ENCODE data around the gene C1QTNF5. TPM values are rescaled to one million over a fixed set of nuclear protein-coding genes. Genes with fewer than 3 reads are reported as not detected.

C1QTNF5 gene
- total RNA-seq, 1 donor, result 5.3 TPM

DNA sequence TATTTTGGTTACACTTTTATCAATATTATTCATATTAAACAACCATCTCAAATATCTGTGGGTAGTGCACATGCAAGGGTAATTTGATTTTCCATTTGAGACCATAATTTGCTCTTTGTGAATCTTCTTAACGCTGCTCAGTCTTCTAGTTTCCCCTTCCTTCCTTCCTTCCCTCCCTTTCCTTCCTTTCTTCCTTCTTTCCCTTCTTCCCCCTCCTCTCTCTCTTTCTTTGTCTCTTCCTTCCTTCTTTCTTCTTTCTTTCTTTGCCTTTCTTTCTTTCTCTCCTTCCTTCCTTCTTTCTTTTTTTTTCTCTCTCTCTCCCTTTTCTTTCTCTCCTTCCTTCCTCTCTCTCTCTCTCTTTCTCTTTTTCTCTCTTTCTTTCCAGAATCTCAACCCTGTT lies 10.4 kb downstream of the C1QTNF5 start:
- no peak overlapping the region for H3K4me3 ChIP-seq (ENCODE audit: low read depth, low read length)
- DNase-seq (ENCODE audit: low read depth), result no peak
- no peak for TF ChIP-seq CTCF (IDR thresholded peaks at IDR 0.05; ENCODE audit: insufficient read depth, low read length)

DNA sequence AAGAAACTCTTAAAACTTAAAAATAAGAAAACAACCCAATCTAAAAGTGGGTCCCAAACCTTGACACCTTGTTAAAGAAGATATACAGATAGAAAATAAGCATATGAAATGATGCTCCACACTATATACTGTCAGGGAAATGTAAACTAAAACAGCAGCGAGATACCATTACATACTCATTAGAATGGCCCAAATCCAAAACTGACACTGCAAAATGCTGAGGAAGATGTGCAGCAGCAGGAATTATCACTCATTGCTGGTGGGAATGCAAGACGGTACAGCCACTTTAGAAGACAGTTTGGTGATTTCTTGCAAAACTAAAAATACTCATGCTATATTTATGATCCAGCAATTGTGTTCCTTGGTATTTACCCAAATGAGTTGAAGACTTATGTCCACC lies 11.4 kb downstream of the C1QTNF5 start:
- no peak overlapping the region for H3K4me3 ChIP-seq (ENCODE audit: low read depth, low read length)
- no peak for TF ChIP-seq CTCF (IDR thresholded peaks at IDR 0.05; ENCODE audit: insufficient read depth, low read length)
- no peak for DNase-seq (ENCODE audit: low read depth)

GRCh38 chr11:119324189-119324588 lies 16.5 kb downstream of the C1QTNF5 start:
- DNase-seq (ENCODE audit: low read depth), result no peak
- no peak for TF ChIP-seq CTCF (IDR thresholded peaks at IDR 0.05; ENCODE audit: insufficient read depth, low read length)

DNA sequence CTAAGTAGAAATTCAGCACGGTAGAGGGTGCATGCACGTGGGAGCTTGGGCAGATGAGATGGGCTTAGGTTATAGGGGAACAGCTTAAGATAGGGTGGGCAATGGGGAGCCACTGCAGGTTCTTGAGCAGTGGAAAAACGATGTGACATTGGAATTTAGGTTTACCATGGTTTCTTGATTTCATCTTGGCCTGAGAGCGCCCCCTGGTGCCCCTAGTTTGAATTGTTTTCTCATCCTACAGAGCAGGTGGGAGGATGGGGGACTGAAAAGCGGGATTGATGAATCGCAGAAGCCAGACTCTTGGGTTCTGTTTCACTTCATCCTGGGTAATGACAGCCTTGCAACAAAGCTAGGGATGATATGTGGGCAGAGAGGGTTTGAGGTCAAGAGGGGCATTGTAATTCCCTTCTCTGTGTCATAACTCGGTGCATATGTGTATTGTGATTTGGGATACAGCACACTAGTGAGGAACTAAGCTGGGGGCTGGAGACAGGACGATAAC lies 17.1 kb downstream of the C1QTNF5 start:
- DNase-seq (ENCODE audit: low read depth), result peak; percentile 75
- TF ChIP-seq CTCF (IDR thresholded peaks at IDR 0.05; ENCODE audit: insufficient read depth, low read length), result peak; percentile 73

More at GRCh38 chr11:119324189-119324588, 16.5 kb downstream of the C1QTNF5 start:
- H3K4me3 ChIP-seq (ENCODE audit: low read depth, low read length), result no peak overlapping the region

GRCh38 chr11:119322921-119323531 lies 17.7 kb downstream of the C1QTNF5 start:
- H3K4me3 ChIP-seq (ENCODE audit: low read depth, low read length), result no peak overlapping the region
- no peak for DNase-seq (ENCODE audit: low read depth)
- no peak for TF ChIP-seq CTCF (IDR thresholded peaks at IDR 0.05; ENCODE audit: insufficient read depth, low read length)

More for the DNA sequence above, 17.1 kb downstream of the C1QTNF5 start:
- no peak overlapping the region for H3K4me3 ChIP-seq (ENCODE audit: low read depth, low read length)

- DNase-seq (ENCODE audit: low read depth), result no peak
- H3K4me3 ChIP-seq (ENCODE audit: low read depth, low read length), result no peak overlapping the region
- TF ChIP-seq CTCF (IDR thresholded peaks at IDR 0.05; ENCODE audit: insufficient read depth, low read length), result peak; percentile 9
These were observed 18.3 kb downstream of the C1QTNF5 start for GRCh38 chr11:119322360-119322739.
